OCI-LY7 (cell line): Measurements from ENCODE around the gene UQCC3. TPM values are rescaled to one million over a fixed set of nuclear protein-coding genes. Genes with fewer than 3 reads are reported as not detected.

Experiments used
- BruUV-seq: library from RNA; stranded (reverse); fragments of 400-500 nt; replicated peaks from 2 replicates; lab custom pipeline; 2021; lab: Mats Ljungman, UMichigan
- CTCF ChIA-PET: fragments of 300-600 bp; sonication (Branson Sonifier 250); formaldehyde crosslinking; loops from one replicate; lab custom pipeline; 2022; ENCODE audit warnings: antibody characterized with exemption; ENCODE audit not compliant: unreplicated experiment; lab: Charles Lee
- POLR2A ChIA-PET: fragments of 300-600 bp; sonication (Branson Sonifier 250); formaldehyde crosslinking; loops from one replicate; lab custom pipeline; 2022; ENCODE audit warnings: antibody characterized with exemption; lab: Charles Lee
- DNase-seq: peaks from one replicate; pipeline ENCODE4 v3.0.0-alpha.2; 2015; ENCODE audit warnings: low spot score
- H2AFZ ChIP-seq: fragments of 200-600 bp; sonication (generic), shearing (Covaris generic); 2 replicates; pipeline ENCODE4 v1.6.1; 2014; ENCODE audit warnings: mild to moderate bottlenecking, antibody characterized with exemption, low read length, moderate library complexity
- H3K27ac ChIP-seq: fragments of 200-600 bp; sonication (generic); 2 replicates; pipeline ENCODE4 v1.5.1; 2014; ENCODE audit warnings: mixed run types, low read depth, mild to moderate bottlenecking, moderate library complexity, low read length, inconsistent platforms; ENCODE audit not compliant: poor library complexity, severe bottlenecking
- H3K36me3 ChIP-seq: fragments of 200-600 bp; sonication (generic); 2 replicates; pipeline ENCODE4 v1.6.1; 2014; ENCODE audit warnings: mild to moderate bottlenecking, antibody characterized with exemption, low read length, moderate library complexity, mixed read lengths; ENCODE audit not compliant: insufficient read depth
- H3K4me1 ChIP-seq: fragments of 200-600 bp; sonication (generic); 2 replicates; pipeline ENCODE4 v1.5.1; 2014; ENCODE audit warnings: mild to moderate bottlenecking, low read length; ENCODE audit not compliant: insufficient read depth, poor library complexity, severe bottlenecking
- H3K4me2 ChIP-seq: fragments of 200-600 bp; sonication (generic); 2 replicates; pipeline ENCODE4 v1.6.1; 2014; ENCODE audit warnings: mild to moderate bottlenecking, low read length
- H3K4me3 ChIP-seq: fragments of 200-600 bp; sonication (generic); 2 replicates; pipeline ENCODE4 v1.5.1; 2014; ENCODE audit warnings: mild to moderate bottlenecking, low read depth, low read length; ENCODE audit not compliant: poor library complexity, severe bottlenecking
- H3K79me2 ChIP-seq: fragments of 200-600 bp; sonication (generic); 2 replicates; pipeline ENCODE4 v1.6.1; 2016; ENCODE audit warnings: low read depth, mild to moderate bottlenecking, low read length, moderate library complexity, mixed read lengths; ENCODE audit not compliant: insufficient read depth
- H3K9me2 ChIP-seq: fragments of 200-600 bp; sonication (generic); 2 replicates; pipeline ENCODE4 v1.6.1; 2016; ENCODE audit warnings: mild to moderate bottlenecking, low read length, mixed read lengths; ENCODE audit not compliant: insufficient read depth
- H3K9me3 ChIP-seq: fragments of 200-600 bp; sonication (generic); 2 replicates; pipeline ENCODE4 v1.6.1; 2014; ENCODE audit warnings: mild to moderate bottlenecking, mixed run types, low read length, mixed read lengths
- H4K20me1 ChIP-seq: fragments of 200-600 bp; sonication (generic); 2 replicates; pipeline ENCODE4 v1.6.1; 2014; ENCODE audit warnings: mild to moderate bottlenecking, antibody characterized with exemption, low read length, moderate library complexity, mixed read lengths; ENCODE audit not compliant: insufficient read depth
- EZH2phosphoT487 ChIP-seq: fragments of 200-600 bp; sonication (generic); IDR thresholded peaks from 2 replicates; pipeline ENCODE4 v1.6.1; 2018; ENCODE audit warnings: low read depth, borderline replicate concordance, mild to moderate bottlenecking, mixed run types, antibody characterized with exemption, low read length, moderate library complexity, mixed read lengths
- intact Hi-C: fragments of 100-400 bp; cut with micrococcal nuclease; formaldehyde crosslinking; loops from one replicate; pipeline ENCODE4 v1.10.0; 2022; ENCODE audit not compliant: unreplicated experiment
- total RNA-seq, 2 experiments: library from RNA; depleted of rRNA in 1 of 2; stranded (reverse); fragments of >200 nt in 1 of 2; shearing (Covaris generic) in 1 of 2; gene quantifications; 2 replicates each; pipeline ENCODE4 v1.2.3, GENCODE V29; 2014 to 2022
- TF ChIP-seq, protein P1 (sequence below): fragments of 200-600 bp; sonication (generic); conservative IDR thresholded peaks from 2 replicates; pipeline ENCODE4 v1.5.1; 2014; ENCODE audit warnings: mild to moderate bottlenecking, antibody characterized with exemption, low read length, moderate library complexity, mixed read lengths

The UQCC3 gene
- total RNA-seq, 2 experiments from 2014 or later, result 15.5 to 40.0 TPM

DNA sequence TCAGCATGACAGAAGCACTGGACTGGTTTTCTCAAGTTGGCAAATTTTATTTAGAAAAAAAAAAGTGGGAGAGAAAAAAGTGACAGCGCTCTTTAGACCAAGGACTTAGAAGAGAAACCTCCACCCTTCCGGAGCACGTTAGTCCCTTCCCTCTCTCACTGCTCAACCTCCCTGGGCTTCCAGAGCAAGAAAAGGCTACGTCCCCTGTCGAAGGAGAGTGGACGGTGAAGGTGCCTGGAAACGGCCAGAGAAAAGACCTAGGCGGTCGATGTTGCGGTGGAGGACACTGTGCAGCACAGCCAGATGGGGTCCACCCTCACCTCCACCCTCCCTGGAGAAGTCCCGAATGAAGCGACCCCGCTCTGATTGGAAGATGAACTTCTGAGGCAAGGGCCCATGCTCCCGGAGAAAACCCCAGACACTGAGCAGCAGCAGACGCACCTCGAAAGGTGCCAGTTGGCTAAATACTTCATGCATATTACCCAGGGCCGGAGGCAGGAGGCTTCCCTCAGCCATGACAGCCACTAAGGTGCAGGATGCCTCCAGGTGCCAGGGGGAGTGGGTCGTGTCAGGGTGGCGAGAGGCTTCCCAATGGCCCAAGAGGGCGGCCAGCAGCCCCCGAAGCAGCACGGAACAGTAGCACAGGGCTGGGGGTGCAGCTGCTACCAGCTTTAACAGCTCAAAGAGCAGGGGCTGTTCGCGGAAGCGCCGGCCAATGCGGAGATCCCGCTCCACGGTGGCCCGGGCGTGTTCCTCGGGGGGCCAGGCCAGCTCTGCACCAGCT lies 24.5 kb upstream of the UQCC3 start:
- no TSS peak for BruUV-seq
- H3K27ac ChIP-seq, result no peak overlapping the region
- peak overlapping the region; percentile 25 for H3K4me3 ChIP-seq
- H2AFZ ChIP-seq, result no peak overlapping the region
- peaks cover 54% of the 10 kb centered on the region for H3K79me2 ChIP-seq
- peaks cover 29% of the 10 kb centered on the region for H3K4me1 ChIP-seq
- H4K20me1 ChIP-seq, result no peaks in the 10 kb centered on the region
- ChIA-PET CTCF (interaction anchor here (0.6 to 0.9 kb wide), 3 partner anchors 55 to 1538 kb away, joined by 3 to 10 read pairs (median 7); no protein-coding TSS in a partner anchor), POLR2A (interaction anchor here (0.6 to 1.7 kb wide), 6 partner anchors 10 to 57 kb away, joined by 4 to 20 read pairs (median 8); partner anchors contain the start of genes C11orf98 and CSKMT)
- peak overlapping the region; percentile 44 for H3K4me2 ChIP-seq
- intact Hi-C loops, result loop anchor here (1.0 kb wide), 2 partner anchors 114 to 194 kb away; partner anchors contain the start of gene POLR2G
- no peak for DNase-seq
- H3K9me2 ChIP-seq, result no peaks in the 10 kb centered on the region
- H3K9me3 ChIP-seq, result no peaks in the 10 kb centered on the region
- TF ChIP-seq EZH2phosphoT487, result no peak
- TF ChIP-seq, protein P1, sequence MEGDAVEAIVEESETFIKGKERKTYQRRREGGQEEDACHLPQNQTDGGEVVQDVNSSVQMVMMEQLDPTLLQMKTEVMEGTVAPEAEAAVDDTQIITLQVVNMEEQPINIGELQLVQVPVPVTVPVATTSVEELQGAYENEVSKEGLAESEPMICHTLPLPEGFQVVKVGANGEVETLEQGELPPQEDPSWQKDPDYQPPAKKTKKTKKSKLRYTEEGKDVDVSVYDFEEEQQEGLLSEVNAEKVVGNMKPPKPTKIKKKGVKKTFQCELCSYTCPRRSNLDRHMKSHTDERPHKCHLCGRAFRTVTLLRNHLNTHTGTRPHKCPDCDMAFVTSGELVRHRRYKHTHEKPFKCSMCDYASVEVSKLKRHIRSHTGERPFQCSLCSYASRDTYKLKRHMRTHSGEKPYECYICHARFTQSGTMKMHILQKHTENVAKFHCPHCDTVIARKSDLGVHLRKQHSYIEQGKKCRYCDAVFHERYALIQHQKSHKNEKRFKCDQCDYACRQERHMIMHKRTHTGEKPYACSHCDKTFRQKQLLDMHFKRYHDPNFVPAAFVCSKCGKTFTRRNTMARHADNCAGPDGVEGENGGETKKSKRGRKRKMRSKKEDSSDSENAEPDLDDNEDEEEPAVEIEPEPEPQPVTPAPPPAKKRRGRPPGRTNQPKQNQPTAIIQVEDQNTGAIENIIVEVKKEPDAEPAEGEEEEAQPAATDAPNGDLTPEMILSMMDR, result no peak
- peaks cover 55% of the 10 kb centered on the region for H3K36me3 ChIP-seq

DNA sequence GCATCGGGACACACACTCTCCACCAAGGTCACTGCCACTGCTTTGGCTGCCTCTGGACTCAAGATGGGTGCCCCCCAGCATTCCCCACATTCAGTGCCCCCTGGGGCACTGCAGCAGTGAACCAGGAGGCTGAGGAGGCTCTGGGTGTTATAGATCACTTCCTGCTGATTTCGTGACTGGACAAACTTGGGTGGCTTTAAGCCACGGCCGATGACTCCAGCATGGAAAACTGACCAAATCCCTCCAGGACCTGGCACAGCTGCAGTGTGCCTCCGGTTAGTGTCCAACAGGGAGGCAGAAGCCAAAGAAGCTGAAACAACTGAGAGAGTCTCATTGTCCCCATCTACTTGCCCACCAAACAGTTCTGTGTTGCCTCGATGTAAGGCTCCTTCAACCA lies 23.9 kb upstream of the UQCC3 start:
- CTCF ChIA-PET, result no interaction called here
- H3K36me3 ChIP-seq, result peaks cover 50% of the 10 kb centered on the region
- no peaks in the 10 kb centered on the region for H4K20me1 ChIP-seq
- TF ChIP-seq, protein P1, result no peak
- no peak for TF ChIP-seq EZH2phosphoT487
- DNase-seq, result no peak
- peaks cover 54% of the 10 kb centered on the region for H3K79me2 ChIP-seq
- no peak overlapping the region for H3K4me3 ChIP-seq
- no peak overlapping the region for H3K27ac ChIP-seq
- no peaks in the 10 kb centered on the region for H3K9me2 ChIP-seq
- no peaks in the 10 kb centered on the region for H3K9me3 ChIP-seq
- H2AFZ ChIP-seq, result no peak overlapping the region
- H3K4me1 ChIP-seq, result peaks cover 29% of the 10 kb centered on the region
- intact Hi-C loops, result no loop called here
- POLR2A ChIA-PET, result interaction anchor here (0.6 kb wide), 1 partner anchor 57 kb away, joined by 10 read pairs; no protein-coding TSS in a partner anchor
- BruUV-seq, result no TSS peak
- H3K4me2 ChIP-seq, result no peak overlapping the region
